Measurements from ENCODE around the gene SEMA5B.

SEMA5B gene

GRCh38 chr3:123024056-123024455 lies 3.5 kb downstream of the SEMA5B start:
- no peak for DNase-seq

- peak; percentile 78 for DNase-seq
Measured at GRCh38 chr3:123021996-123022510, 5.5 kb downstream of the SEMA5B start.

- no peak for DNase-seq
Measured at GRCh38 chr3:123021388-123021787, 6.2 kb downstream of the SEMA5B start.

GRCh38 chr3:123020709-123021108 lies 6.9 kb downstream of the SEMA5B start:
- DNase-seq = no peak

GRCh38 chr3:123019591-123019990 lies 8.0 kb downstream of the SEMA5B start:
- no peak for DNase-seq

- DNase-seq = no peak
Measured at GRCh38 chr3:123019161-123019560, 8.4 kb downstream of the SEMA5B start.

- no peak for DNase-seq
Measured at GRCh38 chr3:123018683-123019082, 8.9 kb downstream of the SEMA5B start.

- DNase-seq = no peak
Measured at GRCh38 chr3:123015596-123015995, 12.0 kb downstream of the SEMA5B start.

GRCh38 chr3:123013876-123014275 lies 13.7 kb downstream of the SEMA5B start:
- no peak for DNase-seq

GRCh38 chr3:123012652-123013051 lies 14.9 kb downstream of the SEMA5B start:
- no peak for DNase-seq

- DNase-seq = no peak
Measured at GRCh38 chr3:123011447-123011846, 16.1 kb downstream of the SEMA5B start.

- DNase-seq = no peak
Measured at GRCh38 chr3:123008840-123009239, 18.7 kb downstream of the SEMA5B start.

GRCh38 chr3:123006609-123007008 lies 21.0 kb downstream of the SEMA5B start:
- no peak for DNase-seq

GRCh38 chr3:123005291-123005690 lies 22.3 kb downstream of the SEMA5B start:
- no peak for DNase-seq

GRCh38 chr3:123004201-123004918 lies 23.2 kb downstream of the SEMA5B start:
- DNase-seq = peak; percentile 59

GRCh38 chr3:123002749-123003497 lies 24.6 kb downstream of the SEMA5B start:
- DNase-seq = no peak

GRCh38 chr3:123002100-123002748 lies 25.3 kb downstream of the SEMA5B start:
- DNase-seq = no peak

GRCh38 chr3:122998856-122999255 lies 28.7 kb downstream of the SEMA5B start:
- DNase-seq = no peak

- DNase-seq = no peak
Measured at GRCh38 chr3:122998206-122998605, 29.4 kb downstream of the SEMA5B start.

GRCh38 chr3:122996038-122996580 lies 31.5 kb downstream of the SEMA5B start:
- peak; percentile 47 for DNase-seq

GRCh38 chr3:122994954-122995353 lies 32.6 kb downstream of the SEMA5B start:
- no peak for DNase-seq

GRCh38 chr3:122993124-122993978 lies 34.2 kb downstream of the SEMA5B start:
- DNase-seq = peak; percentile 44

Data from NCI-H69 (cell line).